Measurements from ENCODE around the gene RNF222. TPM values are rescaled to one million over a fixed set of nuclear protein-coding genes. Genes with fewer than 3 reads are reported as not detected.
A peak's percentile ranks its signal among the peaks of the same experiment; 100 is the strongest.
"Not testable (repeated sequence)": the region's sequence is repeated elsewhere in the genome, so short reads cannot be mapped to it uniquely, and the experiment has no call there.

Gene RNF222
- total RNA-seq, 2 donors from 2014 or later = 0.18 to 0.21 TPM

DNA sequence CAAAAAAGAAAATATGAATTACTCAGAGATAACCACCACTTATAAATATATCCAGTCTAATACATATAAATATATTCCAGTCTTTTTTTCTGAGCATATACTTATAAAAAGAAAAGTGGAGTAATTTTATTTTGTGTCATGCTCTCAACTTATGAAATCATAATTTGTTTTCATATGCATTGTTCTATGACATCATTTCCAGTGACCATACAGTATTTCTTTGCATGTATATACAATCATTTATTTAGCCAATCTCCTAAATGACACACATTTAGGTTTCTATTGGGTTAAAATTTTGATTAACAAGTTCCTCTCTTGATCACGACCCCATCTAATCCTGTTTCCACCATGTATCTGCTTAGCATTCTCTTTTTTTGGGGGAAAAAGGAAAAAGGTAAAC, 21.7 kb upstream of the RNF222 start:
- DNase-seq (ENCODE audit: low spot score in 2 of 2) (no peak), ATAC-seq (no peak)
- H3K9me3 Mint-ChIP-seq = no peaks in the 10 kb centered on the region
- H3K27ac Mint-ChIP-seq = no peak overlapping the region
- no peaks in the 10 kb centered on the region for H3K36me3 Mint-ChIP-seq

DNA sequence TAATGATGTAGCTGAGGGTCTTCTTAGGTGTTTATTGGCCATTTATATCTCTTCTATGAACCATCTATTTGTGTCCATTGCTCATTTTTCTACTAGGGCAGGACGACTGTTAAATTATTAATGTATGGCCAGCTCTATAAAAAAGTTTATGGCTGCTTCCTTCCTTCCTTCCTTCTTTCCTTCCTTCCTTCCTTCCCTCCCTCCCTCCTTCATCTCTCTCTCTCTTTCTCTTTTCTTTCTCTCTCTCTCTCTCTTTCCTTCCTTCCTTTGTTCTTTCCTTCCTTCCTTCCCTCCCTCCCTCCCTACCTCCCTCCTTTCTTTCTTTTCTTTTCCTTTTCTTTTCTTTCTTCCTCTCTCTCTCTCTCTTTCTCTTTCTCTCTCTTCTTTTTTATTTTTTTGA, 20.8 kb upstream of the RNF222 start:
- Mint-ChIP-seq H3K36me3 (no peaks in the 10 kb centered on the region), H3K27ac (no peak overlapping the region), H3K9me3 (no peaks in the 10 kb centered on the region)
- ATAC-seq = no peak
- DNase-seq (ENCODE audit: low spot score in 2 of 2) = no peak

DNA sequence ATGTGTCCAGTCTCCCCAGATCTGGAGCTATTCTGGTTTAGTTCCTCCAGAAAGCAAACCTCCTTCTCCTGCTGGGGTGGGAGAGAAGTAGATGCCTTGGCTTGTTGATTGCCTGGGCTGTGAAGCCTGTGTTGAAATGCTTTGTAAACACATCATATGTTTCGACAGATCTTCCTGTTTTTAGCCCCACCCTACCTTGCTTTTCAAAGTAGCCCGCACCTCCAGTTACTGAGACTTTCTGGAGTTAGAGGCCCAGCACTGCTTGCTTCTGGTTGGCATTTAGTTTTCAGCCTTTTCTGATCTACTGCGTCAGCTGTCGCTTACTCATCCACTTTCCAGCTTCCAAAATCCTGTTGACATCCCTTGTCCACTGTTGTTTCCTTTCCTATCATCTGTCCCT, 20.2 kb upstream of the RNF222 start:
- no peak for ATAC-seq
- H3K27ac Mint-ChIP-seq = no peak overlapping the region

DNA sequence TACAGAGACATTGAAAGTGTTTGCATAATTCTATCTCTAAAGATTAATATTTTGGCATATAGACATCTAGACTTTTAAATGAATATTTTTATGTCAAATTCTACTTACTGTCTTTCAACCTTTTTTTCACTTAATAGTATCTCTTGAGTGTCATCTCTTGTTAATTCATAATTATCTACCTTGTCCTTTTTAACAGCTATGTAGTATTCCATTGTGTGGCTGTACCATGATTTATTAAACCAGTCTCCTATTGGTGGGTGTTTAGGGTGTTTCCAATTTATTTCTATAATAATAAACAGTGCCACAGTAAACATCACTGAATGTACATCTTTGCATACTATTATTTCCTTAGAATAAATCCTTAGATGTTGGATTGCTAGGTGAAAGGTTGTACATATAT, 16.3 kb upstream of the RNF222 start:
- ATAC-seq = no peak
- Mint-ChIP-seq H3K27ac (no peak overlapping the region), H3K36me3 (no peaks in the 10 kb centered on the region), H3K9me3 (no peaks in the 10 kb centered on the region)
- no peak for DNase-seq (ENCODE audit: low spot score in 2 of 2)

More for the DNA sequence above, 20.2 kb upstream of the RNF222 start:
- Mint-ChIP-seq H3K9me3 (no peaks in the 10 kb centered on the region), H3K36me3 (no peaks in the 10 kb centered on the region)
- peak in 1 of 2 donors; percentile 3 for DNase-seq (ENCODE audit: low spot score in 2 of 2)

DNA sequence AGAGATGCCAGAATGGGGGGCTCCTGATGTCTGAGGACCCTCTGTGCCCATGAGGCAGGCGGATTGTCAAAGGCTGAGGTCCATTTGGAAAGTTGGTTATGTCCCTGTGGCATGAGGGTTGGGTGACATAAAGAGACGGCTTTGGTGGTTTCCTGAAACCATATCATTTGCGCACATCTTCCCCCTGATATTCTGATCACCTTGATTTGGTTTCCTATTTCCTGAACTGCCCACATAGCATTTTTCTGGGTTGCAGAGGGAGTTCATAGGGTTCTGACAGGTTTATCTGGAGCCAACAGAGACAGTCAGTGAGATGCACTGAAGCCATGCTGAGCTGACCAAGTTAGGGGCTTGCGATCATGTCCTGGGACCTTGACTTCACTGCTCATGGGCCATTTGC, 15.7 kb upstream of the RNF222 start:
- DNase-seq (ENCODE audit: low spot score in 2 of 2) (peak in 1 of 2 donors; percentile 6), ATAC-seq (peak in 1 of 2 donors; percentile 25)
- H3K9me3 Mint-ChIP-seq = no peaks in the 10 kb centered on the region
- no peak overlapping the region for H3K27ac Mint-ChIP-seq
- no peaks in the 10 kb centered on the region for H3K36me3 Mint-ChIP-seq

DNA sequence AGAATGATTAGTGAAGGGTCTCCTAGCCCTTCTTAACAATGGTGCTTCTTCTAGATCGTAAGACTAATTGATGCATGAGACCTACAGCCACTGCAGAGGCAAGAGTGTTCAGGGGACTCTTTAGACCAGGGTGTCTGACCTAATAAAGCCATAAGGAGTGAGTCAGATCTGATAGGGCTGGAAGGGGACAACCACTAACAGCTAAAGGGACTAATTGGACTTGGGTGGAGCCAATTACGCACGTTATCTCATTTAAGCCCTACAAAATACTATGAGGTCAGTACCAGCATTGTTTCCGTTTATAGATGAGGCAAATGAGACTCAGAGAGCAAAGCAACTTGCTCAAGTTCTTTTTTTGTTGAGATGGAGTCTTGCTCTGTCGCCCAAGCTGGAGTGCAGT, 14.5 kb upstream of the RNF222 start:
- peak in 1 of 2 donors; percentile 24 for ATAC-seq
- peak in 1 of 2 donors; percentile 4 for DNase-seq (ENCODE audit: low spot score in 2 of 2)
- no peak overlapping the region for H3K27ac Mint-ChIP-seq
- no peaks in the 10 kb centered on the region for H3K9me3 Mint-ChIP-seq
- no peaks in the 10 kb centered on the region for H3K36me3 Mint-ChIP-seq

DNA sequence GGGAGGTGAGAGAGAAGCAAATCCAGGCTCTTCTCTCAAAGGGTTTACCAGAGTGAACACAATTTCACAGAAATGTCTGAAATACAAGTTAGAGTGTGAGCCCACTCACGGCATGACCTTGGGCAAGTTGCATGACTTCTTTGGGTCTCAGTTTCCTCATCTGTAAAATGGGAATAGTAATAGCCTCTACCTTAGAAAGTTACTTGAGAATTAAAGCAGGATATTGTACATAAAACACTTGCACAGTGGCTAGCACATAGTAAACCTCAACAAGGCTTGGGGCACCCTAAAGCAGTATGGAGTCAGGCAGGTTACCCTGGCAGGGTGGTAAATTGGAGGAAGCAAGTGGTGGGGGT, 13.2 kb upstream of the RNF222 start:
- DNase-seq (ENCODE audit: low spot score in 2 of 2) = no peak
- no peak for ATAC-seq
- no peak overlapping the region for H3K27ac Mint-ChIP-seq
- H3K9me3 Mint-ChIP-seq = no peaks in the 10 kb centered on the region
- no peaks in the 10 kb centered on the region for H3K36me3 Mint-ChIP-seq

DNA sequence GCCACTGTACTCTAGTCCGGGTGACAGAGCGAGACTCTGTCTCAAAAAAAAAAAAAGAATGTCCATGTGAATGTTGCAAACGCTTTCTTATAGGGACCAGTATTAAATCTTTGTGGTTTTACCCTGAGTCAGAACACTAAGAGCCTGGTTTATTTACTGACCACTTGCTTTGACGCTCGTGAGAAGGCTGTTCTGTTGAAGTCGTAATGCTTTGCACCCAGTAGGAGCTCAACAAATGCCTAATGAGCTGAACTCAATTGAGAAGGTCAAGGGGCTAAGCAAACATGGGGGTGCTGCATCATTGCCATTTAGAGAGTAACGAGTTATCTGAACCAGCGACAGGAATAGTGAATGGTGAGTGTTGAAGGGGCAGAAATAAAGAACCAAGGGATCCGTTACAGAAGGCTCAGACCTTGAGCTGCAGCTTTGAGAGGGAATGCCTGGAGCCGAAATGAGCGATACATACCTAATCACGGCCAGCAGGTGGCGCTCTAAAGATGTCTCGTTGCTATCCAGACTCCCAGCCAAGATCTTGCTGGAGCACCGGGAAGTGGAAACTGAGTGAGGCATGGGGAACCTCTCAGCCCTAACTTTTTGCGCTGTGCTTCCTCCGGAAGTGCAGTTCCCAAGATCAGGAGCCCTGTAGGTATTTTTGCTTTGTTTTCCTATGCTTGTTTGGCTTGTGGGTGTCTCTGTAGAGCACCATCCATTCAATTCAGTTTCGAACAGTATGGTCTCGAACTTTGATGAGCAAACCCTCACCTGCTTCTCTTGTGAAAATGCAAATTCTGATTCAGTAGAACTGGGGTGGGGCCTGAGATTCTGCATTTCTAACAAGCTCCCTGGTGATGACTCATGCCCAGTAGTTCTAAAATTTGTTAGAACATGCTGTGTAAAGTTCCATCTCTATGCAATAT, 12.6 kb upstream of the RNF222 start:
- peak; percentile 81 to 82 for ATAC-seq

DNA sequence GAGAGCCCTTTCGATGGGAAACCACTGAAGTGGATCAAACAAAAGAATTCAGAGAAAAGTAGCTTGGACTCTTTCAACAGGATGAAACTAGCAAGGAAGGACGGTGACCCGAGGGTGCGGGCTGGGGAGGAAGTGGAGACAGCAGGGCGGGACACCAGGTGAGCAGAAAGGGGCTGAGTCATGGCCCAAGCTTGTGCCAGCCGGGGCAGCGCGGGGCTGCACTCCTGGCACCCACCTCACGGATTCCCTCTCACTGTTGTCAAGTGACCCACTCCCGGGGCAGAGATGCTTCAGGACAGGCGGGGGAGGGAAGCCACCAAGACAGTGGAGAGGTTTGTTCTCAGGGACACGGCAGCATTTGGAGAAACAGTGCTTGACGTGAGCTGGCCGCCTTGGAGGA, 10.7 kb upstream of the RNF222 start:
- Mint-ChIP-seq H3K9me3 (no peaks in the 10 kb centered on the region), H3K36me3 (no peaks in the 10 kb centered on the region), H3K27ac (peak overlapping the region in 1 of 2 donors; percentile 18)
- ATAC-seq (no peak), DNase-seq (ENCODE audit: low spot score in 2 of 2) (peak in 1 of 2 donors; percentile 31)

More for the DNA sequence above, 12.6 kb upstream of the RNF222 start:
- peak; percentile 67 to 72 for DNase-seq (ENCODE audit: low spot score in 2 of 2)
- no peaks in the 10 kb centered on the region for H3K36me3 Mint-ChIP-seq
- H3K9me3 Mint-ChIP-seq = no peaks in the 10 kb centered on the region
- H3K27ac Mint-ChIP-seq = no peak overlapping the region

DNA sequence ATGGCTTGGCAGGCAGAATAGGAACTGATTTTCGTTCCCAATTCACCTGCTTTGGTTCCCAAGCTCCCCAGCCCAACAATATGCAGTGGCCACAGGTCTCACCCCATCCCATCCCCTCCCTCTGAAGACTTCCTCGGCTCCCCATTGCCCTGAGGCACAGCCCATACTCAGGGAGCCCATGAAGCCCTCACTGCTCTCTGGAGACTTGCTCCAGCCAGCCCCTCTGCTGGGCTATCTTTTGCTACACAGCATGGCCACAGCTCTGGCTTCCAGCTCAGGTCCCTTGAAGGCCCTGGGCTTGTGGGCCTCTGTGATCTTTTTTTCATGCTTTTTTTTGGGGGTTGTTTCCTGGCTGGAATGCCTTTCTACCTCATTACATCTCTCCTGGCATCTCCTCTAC, 8.5 kb upstream of the RNF222 start:
- no peak for ATAC-seq
- H3K27ac Mint-ChIP-seq = no peak overlapping the region
- DNase-seq (ENCODE audit: low spot score in 2 of 2) = no peak
- no peaks in the 10 kb centered on the region for H3K9me3 Mint-ChIP-seq
- H3K36me3 Mint-ChIP-seq = no peaks in the 10 kb centered on the region

DNA sequence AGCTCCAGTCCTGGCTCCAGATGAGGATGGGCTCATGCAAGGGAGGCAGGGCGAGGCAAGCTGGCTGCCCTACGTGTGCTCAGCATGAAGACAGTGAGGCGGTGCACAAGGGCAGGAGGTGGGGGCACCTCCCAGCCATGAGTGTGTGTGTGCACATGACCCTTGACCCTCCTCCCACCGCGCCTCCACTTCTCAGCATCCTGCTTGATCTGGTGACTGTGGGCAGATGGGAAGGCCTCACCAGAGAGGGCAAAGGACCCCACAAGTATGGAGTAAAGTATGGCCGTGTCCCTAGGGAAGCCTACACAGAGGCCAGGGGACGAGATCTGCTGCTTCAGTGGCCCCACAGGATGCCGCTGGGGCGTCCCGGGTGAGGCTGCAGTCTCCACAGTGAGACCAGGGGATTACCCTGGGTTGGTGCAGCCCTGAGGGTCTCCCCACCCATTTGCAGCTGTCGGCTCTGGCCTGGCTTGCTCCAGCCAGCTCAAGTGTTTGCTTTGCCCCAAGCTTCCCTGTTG, 7.9 kb upstream of the RNF222 start:
- Mint-ChIP-seq H3K36me3 (no peaks in the 10 kb centered on the region), H3K9me3 (no peaks in the 10 kb centered on the region), H3K27ac (no peak overlapping the region)
- no peak for DNase-seq (ENCODE audit: low spot score in 2 of 2)
- ATAC-seq = no peak

DNA sequence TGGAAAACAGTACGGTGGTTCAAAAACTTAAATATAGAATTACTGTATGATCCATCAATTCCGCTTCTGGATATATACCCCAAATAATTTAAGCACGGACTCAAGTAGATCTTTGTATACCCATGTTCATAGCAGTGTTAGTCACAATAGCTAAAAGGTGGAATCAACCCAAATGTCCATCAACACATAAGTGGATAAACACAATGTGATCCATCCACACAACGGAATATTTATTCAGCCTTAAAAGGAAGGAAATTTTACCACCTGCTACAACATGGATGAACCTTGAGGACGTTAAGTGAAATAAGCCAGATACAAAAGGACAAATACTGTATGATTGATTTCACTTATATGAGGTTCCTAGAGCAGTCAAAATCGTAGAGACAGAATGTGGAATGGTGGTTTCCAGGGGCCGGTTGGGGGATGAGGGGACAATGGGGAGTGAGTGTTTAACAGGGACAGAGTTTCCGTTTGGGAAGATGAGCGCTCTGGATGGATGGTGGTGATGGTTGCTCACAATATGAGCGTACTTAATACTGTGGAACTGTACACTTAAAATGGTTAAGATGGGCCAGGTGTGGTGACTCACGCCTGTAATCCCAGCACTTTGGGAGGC, 5.4 kb upstream of the RNF222 start:
- peak overlapping the region in 1 of 2 donors; percentile 24 for H3K27ac Mint-ChIP-seq
- no peaks in the 10 kb centered on the region for H3K36me3 Mint-ChIP-seq
- no peaks in the 10 kb centered on the region for H3K9me3 Mint-ChIP-seq
- ATAC-seq (no peak), DNase-seq (ENCODE audit: low spot score in 2 of 2) (peak in 1 of 2 donors; percentile 6)

DNA sequence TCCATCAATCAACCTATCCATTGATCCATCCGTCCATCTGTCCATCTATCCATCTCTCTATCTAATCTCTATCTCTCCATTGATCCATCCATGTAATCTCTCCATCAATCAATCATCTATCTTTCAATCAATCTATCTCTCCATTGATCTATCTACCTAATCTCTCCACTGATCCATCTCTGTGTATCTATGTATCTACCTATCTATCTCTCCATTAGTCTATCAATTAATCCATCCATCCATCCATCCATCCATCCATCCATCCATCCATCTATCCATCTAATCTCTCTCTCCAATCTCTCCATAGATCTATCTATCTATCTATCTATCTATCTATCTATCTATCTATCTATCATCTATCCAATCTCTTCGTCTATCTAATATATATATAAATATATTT, 3.5 kb upstream of the RNF222 start:
- Mint-ChIP-seq H3K27ac (no peak overlapping the region), H3K36me3 (no peaks in the 10 kb centered on the region), H3K9me3 (no peaks in the 10 kb centered on the region)
- ATAC-seq (no peak), DNase-seq (ENCODE audit: low spot score in 2 of 2) (no peak)

DNA sequence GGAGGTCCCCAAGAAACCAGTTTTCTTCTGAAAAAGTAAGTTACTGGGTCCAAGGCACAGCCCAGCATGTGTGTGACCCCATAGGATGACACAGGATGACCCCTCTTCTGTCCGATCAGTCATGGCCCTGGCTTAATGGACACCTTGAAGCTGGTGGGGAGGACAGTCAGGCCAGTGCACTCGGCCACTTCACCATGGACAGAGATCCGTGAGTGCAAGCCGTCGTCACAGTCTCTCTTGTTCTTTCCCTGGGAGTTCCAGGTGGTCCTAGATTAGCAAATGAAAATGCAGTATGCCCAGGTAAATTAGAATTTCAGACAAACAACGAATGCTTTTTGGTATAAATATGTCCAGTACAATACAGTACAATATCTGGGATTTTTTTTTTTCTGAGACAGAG, 1.4 kb upstream of the RNF222 start:
- DNase-seq (ENCODE audit: low spot score in 2 of 2) = peak in 1 of 2 donors; percentile 9
- H3K27ac Mint-ChIP-seq = no peak overlapping the region
- H3K36me3 Mint-ChIP-seq = no peaks in the 10 kb centered on the region
- ATAC-seq = no peak
- no peaks in the 10 kb centered on the region for H3K9me3 Mint-ChIP-seq

DNA sequence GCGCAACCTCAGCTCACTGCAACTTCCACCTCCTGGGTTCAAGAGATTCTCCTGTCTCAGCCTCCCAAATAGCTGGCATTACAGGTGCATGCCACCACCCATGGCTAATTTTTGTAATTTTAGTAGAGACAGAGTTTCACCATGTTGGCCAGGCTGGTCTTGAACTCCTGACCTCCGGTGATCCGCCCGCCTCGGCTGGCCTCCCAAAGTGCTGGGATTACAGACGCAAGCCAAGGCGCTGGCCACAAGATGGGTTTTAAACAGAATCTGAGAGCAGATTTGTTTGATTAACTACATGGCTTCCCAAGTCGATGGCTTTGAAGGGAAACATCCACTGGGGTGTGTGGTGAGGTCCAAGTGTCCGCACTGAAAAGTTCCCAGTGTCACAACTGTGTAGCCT, 3.1 kb downstream of the RNF222 start:
- not testable (repeated sequence) for H3K9me3 Mint-ChIP-seq, H3K27ac Mint-ChIP-seq, H3K36me3 Mint-ChIP-seq, ATAC-seq
- peak in 1 of 2 donors; percentile 14 for DNase-seq (ENCODE audit: low spot score in 2 of 2)

DNA sequence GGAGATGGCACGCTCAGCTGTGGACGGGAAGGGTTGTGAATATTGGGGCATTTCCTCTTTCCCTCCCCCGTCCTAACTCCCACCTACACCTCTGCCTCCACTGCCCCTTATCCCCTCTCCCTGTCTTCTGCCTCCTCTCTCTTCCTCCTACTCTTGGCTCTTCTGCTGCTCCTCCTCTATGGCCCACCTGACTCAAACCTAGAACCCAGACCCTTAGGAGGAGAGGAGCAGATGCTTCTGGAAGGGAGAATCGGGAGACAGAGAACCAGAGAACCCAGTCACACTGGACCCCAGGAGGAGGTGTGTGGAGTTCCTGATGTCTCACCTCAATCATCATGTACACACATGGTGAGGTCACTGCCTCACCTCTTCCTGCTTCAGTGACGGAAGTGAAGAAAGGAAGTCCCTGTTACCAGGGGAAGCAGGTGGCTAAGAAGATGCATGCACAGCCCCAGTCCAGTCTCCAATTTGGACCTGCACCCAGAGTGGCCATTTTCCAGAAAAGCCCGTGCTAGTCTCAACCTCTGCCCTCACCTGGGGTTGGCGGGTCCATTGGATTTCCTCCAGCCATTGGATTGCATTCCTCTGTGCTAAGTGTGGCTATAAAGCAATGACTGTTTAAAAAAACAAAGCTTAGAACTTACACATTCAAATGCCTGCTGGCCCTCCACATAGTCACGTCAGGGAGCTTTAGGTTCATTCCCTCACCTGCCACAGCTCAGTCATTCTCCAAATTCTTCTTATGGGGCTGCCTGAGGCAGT, 4.0 kb downstream of the RNF222 start:
- Mint-ChIP-seq H3K9me3 (peaks cover 0 to 5% of the 10 kb centered on the region in 2 donors), H3K36me3 (no peaks in the 10 kb centered on the region), H3K27ac (peak overlapping the region; percentile 85 to 87)
- ATAC-seq (peak; percentile 71 to 94), DNase-seq (ENCODE audit: low spot score in 2 of 2) (no peak)
